Measurements from ENCODE around the gene ZNF750.
A peak's percentile ranks its signal among the peaks of the same experiment; 100 is the strongest.

The ZNF750 gene

GRCh38 chr17:82839617-82840292, at the start of gene ZNF750:
Gene ZNF750, minus strand, starts transcription at chr17:82840022. Its CDS starts 7,568 bp downstream, at chr17:82832454.
- DNase-seq, result no peak

DNA sequence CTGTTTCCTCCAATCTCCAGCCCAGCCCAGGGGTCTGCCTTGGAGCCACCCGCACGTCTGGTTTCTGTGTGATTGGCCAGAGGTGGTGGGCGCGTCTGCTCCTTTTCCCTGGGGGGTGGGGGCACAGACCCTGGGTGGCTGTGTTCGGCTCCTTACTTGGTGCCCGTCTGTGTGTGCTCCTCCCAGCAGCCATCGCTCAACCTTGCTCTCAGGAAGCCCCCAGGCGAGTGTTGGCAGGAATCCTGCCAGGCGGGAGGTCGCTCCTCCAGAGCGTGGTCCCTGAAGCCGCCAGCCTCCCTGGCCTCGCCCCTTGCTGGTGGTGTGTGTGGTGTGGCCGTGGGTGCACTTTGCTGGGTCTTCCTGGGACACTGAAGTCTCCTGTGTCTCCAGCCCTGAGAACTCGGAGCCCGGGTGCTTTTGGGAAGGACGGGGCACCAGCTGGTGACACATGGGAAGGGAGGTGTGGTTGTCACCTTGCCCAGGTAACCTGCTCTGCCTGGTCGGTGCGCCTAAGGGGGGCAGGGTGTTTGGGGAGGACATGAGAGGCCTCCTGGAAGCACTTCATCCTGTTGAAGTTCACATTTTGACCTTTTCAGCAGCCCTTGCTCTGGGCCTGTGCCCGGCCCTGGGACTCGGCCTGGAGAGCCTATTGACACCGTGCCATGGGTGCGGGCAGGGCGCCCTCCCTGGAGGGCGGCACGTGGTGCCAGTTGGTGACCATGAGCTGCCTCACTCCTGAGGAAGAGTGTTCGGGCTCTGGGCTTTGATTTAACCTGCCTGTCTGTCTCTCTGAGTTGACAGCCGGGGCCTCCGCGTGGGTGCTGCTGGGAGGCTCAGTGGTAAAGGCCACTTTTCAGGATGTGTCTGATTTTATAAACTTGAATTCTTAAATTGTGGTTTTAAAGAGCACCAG, 49.0 kb upstream of the ZNF750 start:
- no peak for DNase-seq

- DNase-seq, result no peak
These were observed 47.7 kb upstream of the ZNF750 start for GRCh38 chr17:82887255-82888164.

GRCh38 chr17:82884970-82885353, 45.1 kb upstream of the ZNF750 start:
- DNase-seq, result no peak

- DNase-seq, result no peak
These were observed 44.6 kb upstream of the ZNF750 start for GRCh38 chr17:82884341-82884969.

DNA sequence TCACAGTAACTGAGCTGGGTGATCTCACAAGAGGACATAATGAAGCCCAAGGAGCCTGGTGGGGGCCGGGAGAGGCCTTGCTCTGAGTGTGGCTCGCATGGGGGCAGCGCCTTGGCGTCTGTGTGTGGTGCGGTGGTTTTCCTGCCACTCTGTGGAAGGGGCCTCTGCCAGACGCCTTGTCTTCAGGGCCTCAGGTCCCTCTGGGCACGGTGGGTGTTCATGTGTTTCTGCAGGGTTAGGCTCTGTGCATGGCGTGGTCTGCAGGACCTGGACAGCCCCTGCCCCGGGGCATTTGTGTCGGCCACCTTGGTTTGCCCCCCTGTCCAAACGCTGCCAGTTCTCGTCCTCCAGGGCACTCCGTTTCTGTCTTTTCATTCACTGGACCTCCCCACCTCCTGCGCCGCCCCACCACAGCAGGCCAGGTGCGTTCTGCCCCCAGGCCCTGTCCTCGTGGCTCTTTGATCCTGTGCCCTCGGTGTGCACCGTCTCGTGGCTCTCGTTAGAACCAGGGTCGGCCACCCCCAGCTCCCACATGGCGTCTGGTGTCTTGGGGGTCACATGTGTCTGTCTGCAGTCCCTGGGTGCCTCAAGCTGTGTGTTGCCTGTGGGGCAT, 43.7 kb upstream of the ZNF750 start:
- DNase-seq, result no peak

GRCh38 chr17:82882715-82883418, 43.0 kb upstream of the ZNF750 start:
- DNase-seq, result no peak

GRCh38 chr17:82881900-82882714, 42.3 kb upstream of the ZNF750 start:
- no peak for DNase-seq

GRCh38 chr17:82881324-82881823, 41.6 kb upstream of the ZNF750 start:
- DNase-seq, result no peak

- no peak for DNase-seq
These were observed 41.0 kb upstream of the ZNF750 start for GRCh38 chr17:82880620-82881323.

DNA sequence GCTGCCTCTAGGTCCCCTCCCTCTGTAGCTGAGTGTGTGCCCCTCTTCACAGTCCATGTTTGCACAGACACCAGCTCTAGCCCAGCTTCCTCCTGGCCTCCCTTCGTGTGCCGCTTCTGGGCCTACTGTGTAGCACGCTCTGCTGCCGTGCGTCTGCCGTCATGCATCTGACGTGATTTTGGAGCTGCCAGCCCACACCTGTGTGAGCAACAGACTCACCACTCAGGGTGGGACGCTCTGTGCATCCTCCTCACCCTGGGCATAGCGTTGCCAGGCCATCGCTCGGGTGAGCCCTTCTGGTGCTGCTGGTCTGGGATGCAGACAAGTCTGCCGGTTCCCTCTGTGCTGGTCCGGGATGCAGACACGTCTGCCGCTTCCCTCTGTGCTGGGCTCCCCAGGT, 39.4 kb upstream of the ZNF750 start:
- DNase-seq, result no peak

DNA sequence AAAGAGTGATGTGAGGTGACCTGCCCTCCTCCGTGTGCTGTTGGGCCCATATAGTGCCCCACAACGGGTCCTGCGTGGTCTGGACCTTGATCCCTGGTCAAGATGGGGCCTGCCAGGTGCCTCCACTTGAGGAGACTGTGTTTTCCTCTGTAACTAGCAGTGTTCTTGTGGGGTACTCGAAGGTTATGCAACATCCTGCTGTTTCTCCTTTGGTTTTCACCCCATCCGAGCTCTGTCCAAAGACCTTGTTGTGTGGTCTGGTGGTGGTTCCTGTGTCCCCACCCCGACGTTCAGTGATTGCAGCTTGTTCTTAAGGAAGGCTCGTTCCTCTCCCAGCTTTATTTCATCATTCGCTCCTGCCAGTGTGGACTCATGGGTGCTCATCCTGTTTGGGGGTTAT, 38.7 kb upstream of the ZNF750 start:
- no peak for DNase-seq

DNA sequence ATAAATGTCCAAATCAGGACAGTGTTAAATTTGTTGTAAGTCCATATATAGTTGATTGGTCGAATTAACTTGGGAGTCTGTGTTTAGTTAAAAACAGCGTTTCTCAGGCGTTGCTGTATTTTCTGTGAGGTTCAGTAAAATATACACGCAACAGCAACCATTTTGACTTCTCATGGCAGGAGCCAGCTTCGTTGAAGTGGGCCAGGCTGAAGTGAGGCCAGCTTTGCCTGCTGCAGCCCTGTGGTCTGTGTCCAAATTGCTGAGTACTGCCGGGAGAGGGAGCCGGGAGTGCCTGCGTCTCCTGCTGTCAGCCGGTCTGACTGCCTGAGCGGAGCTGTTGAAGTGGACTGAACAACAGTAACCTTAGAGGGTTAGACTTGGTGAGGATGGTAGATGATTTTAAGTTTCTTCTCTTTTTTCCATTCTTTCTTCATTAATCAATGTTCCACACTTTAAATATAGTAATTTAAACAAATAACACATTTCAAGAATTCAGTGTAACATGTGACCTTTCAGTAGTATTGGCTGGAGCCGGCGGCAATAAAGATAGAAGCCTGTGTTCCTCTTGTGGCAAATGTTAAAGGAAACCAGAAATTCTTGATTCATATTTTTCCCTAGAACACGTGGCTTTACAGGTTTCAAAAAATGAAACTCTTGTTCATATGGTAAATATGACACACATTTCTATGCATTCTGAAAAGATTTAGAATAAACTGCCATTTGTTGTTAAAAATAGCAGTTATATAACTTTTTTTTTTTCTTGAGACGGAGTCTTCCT, 37.0 kb upstream of the ZNF750 start:
- peak; percentile 46 for DNase-seq

- DNase-seq, result no peak
These were observed 36.3 kb upstream of the ZNF750 start for GRCh38 chr17:82876149-82876548.

GRCh38 chr17:82875407-82875856, 35.6 kb upstream of the ZNF750 start:
- DNase-seq, result no peak

- no peak for DNase-seq
These were observed 34.4 kb upstream of the ZNF750 start for GRCh38 chr17:82874011-82874835.

DNA sequence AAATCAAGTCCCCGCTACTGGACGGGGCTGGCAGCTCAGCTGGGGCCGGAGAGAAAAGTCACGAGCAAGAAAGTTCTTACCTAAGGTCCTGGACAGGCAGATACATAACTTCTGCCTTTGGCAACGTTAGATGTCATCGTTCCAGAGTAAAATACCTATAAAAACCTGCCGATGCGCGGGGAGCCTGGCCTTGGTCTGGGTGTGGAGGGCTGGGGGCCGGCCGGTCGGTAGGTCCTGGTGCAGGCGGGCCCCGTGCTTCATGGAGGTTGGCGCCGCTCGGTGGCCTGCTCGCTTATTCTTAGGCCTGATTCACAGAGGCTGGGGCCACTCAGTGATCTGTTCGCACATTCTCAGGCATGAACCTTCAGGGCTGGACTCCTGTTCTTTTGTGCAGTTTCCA, 33.7 kb upstream of the ZNF750 start:
- no peak for DNase-seq
